ENCODE results near the gene CDH2. TPM values are rescaled to one million over a fixed set of nuclear protein-coding genes. Genes with fewer than 3 reads are reported as not detected.

The CDH2 gene
- total RNA-seq, 1 donor from 2014 or later: 87.2 TPM

DNA sequence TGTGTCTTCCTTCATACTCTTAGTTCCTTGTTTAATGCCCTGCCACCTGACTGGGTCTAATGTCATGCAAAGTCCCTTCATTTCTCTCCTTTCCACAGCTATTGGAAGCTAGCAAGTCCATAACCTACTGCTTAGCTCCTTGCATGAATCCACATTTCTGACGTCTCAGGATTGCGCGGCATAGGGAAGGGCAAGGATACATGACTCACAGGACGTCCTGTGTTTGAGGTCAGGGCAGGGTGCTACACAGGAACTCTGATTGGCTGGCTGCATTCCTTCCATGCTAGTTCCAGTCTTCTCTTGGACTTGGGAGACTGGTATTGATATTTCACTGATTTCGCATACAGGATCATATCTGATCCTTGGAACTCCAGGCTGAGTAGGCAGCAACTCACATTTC lies 137.9 kb downstream of the CDH2 start:
- H3K4me1 Mint-ChIP-seq (ENCODE audit: unreplicated experiment): peaks cover 30% of the 10 kb centered on the region
- H3K36me3 Mint-ChIP-seq (ENCODE audit: unreplicated experiment): no peaks in the 10 kb centered on the region
- DNase-seq (ENCODE audit: extremely low spot score, unreplicated experiment): no peak
- no peaks in the 10 kb centered on the region for H3K27me3 Mint-ChIP-seq (ENCODE audit: unreplicated experiment)
- no peak overlapping the region for H3K4me3 Mint-ChIP-seq (ENCODE audit: unreplicated experiment)
- no peaks in the 10 kb centered on the region for H3K9me3 Mint-ChIP-seq (ENCODE audit: unreplicated experiment)
- H3K27ac Mint-ChIP-seq (ENCODE audit: unreplicated experiment): no peak overlapping the region
- TF ChIP-seq, protein P1, sequence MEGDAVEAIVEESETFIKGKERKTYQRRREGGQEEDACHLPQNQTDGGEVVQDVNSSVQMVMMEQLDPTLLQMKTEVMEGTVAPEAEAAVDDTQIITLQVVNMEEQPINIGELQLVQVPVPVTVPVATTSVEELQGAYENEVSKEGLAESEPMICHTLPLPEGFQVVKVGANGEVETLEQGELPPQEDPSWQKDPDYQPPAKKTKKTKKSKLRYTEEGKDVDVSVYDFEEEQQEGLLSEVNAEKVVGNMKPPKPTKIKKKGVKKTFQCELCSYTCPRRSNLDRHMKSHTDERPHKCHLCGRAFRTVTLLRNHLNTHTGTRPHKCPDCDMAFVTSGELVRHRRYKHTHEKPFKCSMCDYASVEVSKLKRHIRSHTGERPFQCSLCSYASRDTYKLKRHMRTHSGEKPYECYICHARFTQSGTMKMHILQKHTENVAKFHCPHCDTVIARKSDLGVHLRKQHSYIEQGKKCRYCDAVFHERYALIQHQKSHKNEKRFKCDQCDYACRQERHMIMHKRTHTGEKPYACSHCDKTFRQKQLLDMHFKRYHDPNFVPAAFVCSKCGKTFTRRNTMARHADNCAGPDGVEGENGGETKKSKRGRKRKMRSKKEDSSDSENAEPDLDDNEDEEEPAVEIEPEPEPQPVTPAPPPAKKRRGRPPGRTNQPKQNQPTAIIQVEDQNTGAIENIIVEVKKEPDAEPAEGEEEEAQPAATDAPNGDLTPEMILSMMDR (IDR thresholded peaks at IDR 0.05): no peak

DNA sequence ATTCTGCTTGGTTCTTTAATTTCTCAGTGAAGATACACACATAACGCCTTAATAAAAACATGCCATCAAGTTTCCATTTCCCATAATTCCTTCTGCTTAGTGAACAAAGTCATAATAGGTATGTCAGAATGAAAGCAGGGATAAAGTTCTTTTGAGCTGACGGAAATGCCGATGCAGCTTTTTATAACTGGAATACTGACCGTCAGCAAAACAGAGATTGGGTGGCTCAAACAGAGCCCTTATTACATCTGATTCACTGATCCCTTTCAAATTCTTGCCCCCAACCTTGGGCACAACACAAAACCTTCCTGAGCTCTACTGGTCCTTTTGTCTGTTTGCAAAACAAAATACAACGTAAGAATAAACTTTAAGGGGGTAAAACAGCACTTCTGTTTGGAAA lies 140.4 kb downstream of the CDH2 start:
- TF ChIP-seq, protein P1 (IDR thresholded peaks at IDR 0.05): no peak
- no peak for DNase-seq (ENCODE audit: extremely low spot score, unreplicated experiment)
- H3K27ac Mint-ChIP-seq (ENCODE audit: unreplicated experiment): no peak overlapping the region
- no peaks in the 10 kb centered on the region for H3K9me3 Mint-ChIP-seq (ENCODE audit: unreplicated experiment)
- H3K27me3 Mint-ChIP-seq (ENCODE audit: unreplicated experiment): no peaks in the 10 kb centered on the region
- H3K4me1 Mint-ChIP-seq (ENCODE audit: unreplicated experiment): peaks cover 38% of the 10 kb centered on the region
- no peak overlapping the region for H3K4me3 Mint-ChIP-seq (ENCODE audit: unreplicated experiment)
- H3K36me3 Mint-ChIP-seq (ENCODE audit: unreplicated experiment): no peaks in the 10 kb centered on the region

DNA sequence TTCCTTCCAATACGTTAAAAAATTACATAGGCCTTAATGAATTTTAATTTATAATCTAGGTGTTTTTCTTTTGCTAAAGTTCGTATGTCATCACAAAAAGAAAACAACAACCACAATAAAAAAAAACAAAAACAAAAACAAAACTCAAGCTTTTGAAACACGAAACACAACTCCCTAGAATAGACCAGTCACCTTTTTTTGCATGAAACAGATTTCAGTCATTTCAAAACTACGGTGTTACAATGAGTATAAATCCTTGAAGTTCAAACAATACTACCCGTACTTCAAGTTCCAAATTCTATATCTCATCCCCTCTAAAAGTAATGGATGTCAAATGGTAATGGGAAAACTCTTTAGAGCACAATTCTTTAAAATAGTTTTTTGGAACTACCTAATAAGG lies 142.4 kb downstream of the CDH2 start:
- Mint-ChIP-seq H3K27ac (ENCODE audit: unreplicated experiment) (no peak overlapping the region), H3K36me3 (ENCODE audit: unreplicated experiment) (no peaks in the 10 kb centered on the region), H3K4me3 (ENCODE audit: unreplicated experiment) (no peak overlapping the region), H3K27me3 (ENCODE audit: unreplicated experiment) (no peaks in the 10 kb centered on the region), H3K4me1 (ENCODE audit: unreplicated experiment) (peaks cover 26% of the 10 kb centered on the region), H3K9me3 (ENCODE audit: unreplicated experiment) (no peaks in the 10 kb centered on the region)
- DNase-seq (ENCODE audit: extremely low spot score, unreplicated experiment): no peak
- TF ChIP-seq, protein P1 (IDR thresholded peaks at IDR 0.05): no peak

DNA sequence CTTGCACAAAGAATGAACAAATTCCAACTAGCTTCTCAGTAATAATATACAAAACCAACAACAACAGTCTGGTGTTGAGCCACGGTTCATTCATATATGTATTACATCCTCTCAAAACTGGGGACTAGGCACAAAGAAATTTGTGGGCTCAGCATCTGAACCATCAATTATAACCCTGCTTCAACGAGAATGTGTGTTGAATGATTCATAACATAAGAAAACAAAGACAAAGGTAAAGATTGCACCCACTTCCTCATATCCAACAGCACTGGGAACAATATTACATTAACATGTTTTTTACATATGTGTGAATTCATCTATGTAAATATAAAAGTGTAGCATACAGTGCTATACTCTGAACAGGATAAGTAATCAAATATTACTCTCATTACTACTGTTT lies 144.8 kb downstream of the CDH2 start:
- Mint-ChIP-seq H3K4me3 (ENCODE audit: unreplicated experiment) (no peak overlapping the region), H3K27me3 (ENCODE audit: unreplicated experiment) (no peaks in the 10 kb centered on the region), H3K27ac (ENCODE audit: unreplicated experiment) (no peak overlapping the region), H3K36me3 (ENCODE audit: unreplicated experiment) (no peaks in the 10 kb centered on the region), H3K4me1 (ENCODE audit: unreplicated experiment) (peaks cover 24% of the 10 kb centered on the region), H3K9me3 (ENCODE audit: unreplicated experiment) (no peaks in the 10 kb centered on the region)
- TF ChIP-seq, protein P1 (IDR thresholded peaks at IDR 0.05): no peak
- DNase-seq (ENCODE audit: extremely low spot score, unreplicated experiment): no peak

DNA sequence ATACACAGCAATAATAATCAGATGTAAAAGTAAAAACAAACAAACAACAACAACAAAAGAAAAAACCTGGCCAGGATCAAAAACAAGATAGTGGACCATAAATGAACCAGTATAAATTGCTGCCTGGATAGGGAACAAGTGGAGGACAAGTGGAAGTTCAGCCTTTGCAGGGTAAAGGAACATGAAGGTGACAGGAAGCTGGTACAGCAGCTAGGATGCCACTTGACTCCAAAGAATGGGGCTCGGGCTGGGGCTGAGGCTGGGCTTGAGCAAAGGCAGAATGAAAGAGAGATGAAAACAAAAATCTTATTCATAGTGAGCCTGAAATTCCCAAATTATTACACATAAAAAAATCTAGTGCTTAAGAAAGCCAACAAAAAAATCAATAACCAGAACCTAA lies 146.5 kb downstream of the CDH2 start:
- Mint-ChIP-seq H3K4me1 (ENCODE audit: unreplicated experiment) (peaks cover 13% of the 10 kb centered on the region), H3K4me3 (ENCODE audit: unreplicated experiment) (no peak overlapping the region), H3K27me3 (ENCODE audit: unreplicated experiment) (no peaks in the 10 kb centered on the region), H3K27ac (ENCODE audit: unreplicated experiment) (no peak overlapping the region), H3K36me3 (ENCODE audit: unreplicated experiment) (no peaks in the 10 kb centered on the region), H3K9me3 (ENCODE audit: unreplicated experiment) (no peaks in the 10 kb centered on the region)
- no peak for DNase-seq (ENCODE audit: extremely low spot score, unreplicated experiment)
- TF ChIP-seq, protein P1 (IDR thresholded peaks at IDR 0.05): no peak
